ENCODE data around the gene UBXN1.
A peak's percentile ranks its signal among the peaks of the same experiment; 100 is the strongest.

The UBXN1 gene, protein sequence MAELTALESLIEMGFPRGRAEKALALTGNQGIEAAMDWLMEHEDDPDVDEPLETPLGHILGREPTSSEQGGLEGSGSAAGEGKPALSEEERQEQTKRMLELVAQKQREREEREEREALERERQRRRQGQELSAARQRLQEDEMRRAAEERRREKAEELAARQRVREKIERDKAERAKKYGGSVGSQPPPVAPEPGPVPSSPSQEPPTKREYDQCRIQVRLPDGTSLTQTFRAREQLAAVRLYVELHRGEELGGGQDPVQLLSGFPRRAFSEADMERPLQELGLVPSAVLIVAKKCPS

DNA sequence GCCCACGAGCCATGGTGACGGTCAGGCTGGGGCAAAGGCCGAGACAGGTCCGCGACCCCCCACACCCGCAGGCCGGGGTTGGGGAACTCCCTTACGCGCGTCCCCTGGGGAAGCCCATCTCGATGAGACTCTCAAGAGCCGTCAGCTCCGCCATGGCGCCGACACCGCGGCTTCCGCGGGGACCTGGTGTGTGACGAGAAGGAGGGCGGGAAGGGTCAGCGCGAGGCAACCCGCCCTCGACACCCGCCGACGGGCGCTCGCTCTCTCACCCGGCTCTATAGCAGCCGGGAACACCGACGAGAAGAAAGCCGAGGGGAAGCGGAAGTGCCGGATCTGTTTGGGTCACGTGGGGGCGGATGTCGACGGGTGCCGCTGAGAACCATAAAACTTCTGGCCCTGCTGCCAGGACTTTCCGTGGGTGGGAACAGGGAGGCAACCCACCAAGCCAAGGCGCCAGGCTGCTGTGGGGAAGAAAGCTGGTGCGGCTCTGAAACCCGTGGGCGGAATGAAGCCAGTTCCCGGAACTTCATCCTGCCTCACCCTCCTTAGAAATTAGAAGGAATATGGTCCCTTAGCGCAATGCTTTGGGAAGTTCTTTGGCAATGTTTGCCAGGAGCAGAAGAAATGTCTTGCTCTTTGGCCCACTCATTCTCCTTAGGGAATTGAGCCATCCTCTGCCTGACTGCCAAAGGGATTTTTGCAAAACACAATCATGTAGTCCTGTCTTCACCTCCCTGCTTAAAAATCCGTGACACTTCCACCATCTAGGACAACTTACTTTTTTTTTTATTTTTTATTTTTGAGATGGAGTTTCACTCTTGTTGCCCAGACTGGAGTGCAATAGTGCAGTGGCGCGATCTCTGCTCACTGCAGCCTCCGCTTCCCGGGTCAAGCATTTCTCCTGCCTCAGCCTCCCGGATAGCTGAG, at the start of gene UBXN1:
UBXN1 (minus strand) TSS at position 304 of the 927 bp plus-strand sequence; CDS start at position 154, 150 bp downstream.
- no peaks in the 10 kb centered on the region for H3K36me3 ChIP-seq (ENCODE audit: insufficient read depth, low read length)
- no peaks in the 10 kb centered on the region for H3K27me3 ChIP-seq (ENCODE audit: insufficient read depth, low read length)
- H3K4me1 ChIP-seq (ENCODE audit: control insufficient read depth, insufficient read depth, low read length, unreplicated experiment): peaks cover 19% of the 10 kb centered on the region
- peaks cover 13% of the 10 kb centered on the region for H3K79me2 ChIP-seq (ENCODE audit: control insufficient read depth, insufficient read depth, low read length, unreplicated experiment)
- H2AFZ ChIP-seq (ENCODE audit: low read length, unreplicated experiment): peak within 1 kb of the TSS; percentile 70
- peak within 1 kb of the TSS; percentile 99 for H3K4me3 ChIP-seq (ENCODE audit: low read depth, low read length)
- H3K27ac ChIP-seq (ENCODE audit: low read depth, low read length): peak within 1 kb of the TSS; percentile 83

DNA sequence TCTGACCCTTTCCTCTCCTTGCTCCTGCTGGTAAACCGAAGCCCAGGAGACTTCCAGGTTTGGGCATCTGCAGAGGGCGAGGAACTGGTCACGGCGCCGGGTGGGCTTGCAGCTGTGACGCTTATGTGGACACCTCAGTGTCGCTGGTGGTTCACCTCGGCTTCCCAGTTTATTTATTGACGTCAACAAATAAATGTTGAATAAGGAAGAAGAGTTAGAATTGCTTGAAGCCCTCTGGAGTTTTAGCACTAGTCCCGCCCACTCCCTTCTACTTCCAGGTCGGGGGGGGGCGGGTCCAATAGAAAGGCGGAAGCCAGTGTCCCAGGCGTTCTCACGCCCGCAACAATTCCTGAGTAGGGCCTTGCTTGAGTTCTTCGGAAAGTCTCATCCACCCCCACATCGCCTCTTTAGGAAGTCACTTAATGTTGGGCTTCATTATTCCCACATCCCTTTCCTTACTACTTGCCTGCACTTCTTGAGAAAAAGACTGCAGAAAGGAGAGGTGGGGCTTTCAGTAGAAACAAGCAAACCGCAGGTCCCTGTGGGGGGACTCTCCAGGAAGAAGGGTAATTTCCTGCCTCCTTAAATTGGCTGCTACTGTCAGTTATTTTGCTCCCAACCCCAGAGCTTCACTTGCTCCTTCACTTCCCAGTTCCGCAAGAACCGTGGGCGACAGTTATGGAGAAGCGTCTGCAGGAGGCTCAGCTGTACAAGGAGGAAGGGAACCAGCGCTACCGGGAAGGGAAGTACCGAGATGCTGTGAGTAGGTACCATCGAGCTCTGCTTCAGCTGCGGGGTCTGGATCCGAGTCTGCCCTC, 49.5 kb upstream of the UBXN1 start, which contains the start of gene TTC9C:
TTC9C (plus strand) TSS at position 316 of the 818 bp plus-strand sequence; CDS start at position 679, 363 bp downstream.
- peaks cover 20% of the 10 kb centered on the region for H3K4me1 ChIP-seq (ENCODE audit: control insufficient read depth, insufficient read depth, low read length, unreplicated experiment)
- H3K27ac ChIP-seq (ENCODE audit: low read depth, low read length): peak within 1 kb of the TSS; percentile 90
- H3K27me3 ChIP-seq (ENCODE audit: insufficient read depth, low read length): no peaks in the 10 kb centered on the region
- H3K36me3 ChIP-seq (ENCODE audit: insufficient read depth, low read length): peaks cover 29% of the 10 kb centered on the region
- H2AFZ ChIP-seq (ENCODE audit: low read length, unreplicated experiment): peak within 1 kb of the TSS; percentile 98
- H3K79me2 ChIP-seq (ENCODE audit: control insufficient read depth, insufficient read depth, low read length, unreplicated experiment): peaks cover 64% of the 10 kb centered on the region
- H3K4me3 ChIP-seq (ENCODE audit: low read depth, low read length): peak within 1 kb of the TSS; percentile 99

DNA sequence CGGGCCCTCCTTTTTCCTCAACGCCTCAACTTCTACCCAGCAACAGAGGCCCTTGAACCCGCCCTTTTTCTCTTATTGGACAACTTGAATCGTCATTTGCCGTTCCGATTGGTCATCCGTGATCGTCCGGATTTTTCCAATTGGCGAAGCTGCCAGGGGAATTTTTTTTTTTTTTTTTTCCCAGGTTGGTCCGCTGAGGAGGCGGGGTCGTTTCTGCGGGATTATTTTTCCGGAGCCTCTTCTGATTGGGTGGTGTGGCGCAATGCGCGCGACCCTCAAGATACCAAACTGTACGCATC, 48.9 kb upstream of the UBXN1 start:
- peak overlapping the region; percentile 98 for H2AFZ ChIP-seq (ENCODE audit: low read length, unreplicated experiment)
- peak overlapping the region; percentile 90 for H3K27ac ChIP-seq (ENCODE audit: low read depth, low read length)
- peaks cover 65% of the 10 kb centered on the region for H3K79me2 ChIP-seq (ENCODE audit: control insufficient read depth, insufficient read depth, low read length, unreplicated experiment)
- H3K36me3 ChIP-seq (ENCODE audit: insufficient read depth, low read length): peaks cover 30% of the 10 kb centered on the region
- H3K27me3 ChIP-seq (ENCODE audit: insufficient read depth, low read length): no peaks in the 10 kb centered on the region
- peaks cover 20% of the 10 kb centered on the region for H3K4me1 ChIP-seq (ENCODE audit: control insufficient read depth, insufficient read depth, low read length, unreplicated experiment)
- H3K4me3 ChIP-seq (ENCODE audit: low read depth, low read length): peak overlapping the region; percentile 99

DNA sequence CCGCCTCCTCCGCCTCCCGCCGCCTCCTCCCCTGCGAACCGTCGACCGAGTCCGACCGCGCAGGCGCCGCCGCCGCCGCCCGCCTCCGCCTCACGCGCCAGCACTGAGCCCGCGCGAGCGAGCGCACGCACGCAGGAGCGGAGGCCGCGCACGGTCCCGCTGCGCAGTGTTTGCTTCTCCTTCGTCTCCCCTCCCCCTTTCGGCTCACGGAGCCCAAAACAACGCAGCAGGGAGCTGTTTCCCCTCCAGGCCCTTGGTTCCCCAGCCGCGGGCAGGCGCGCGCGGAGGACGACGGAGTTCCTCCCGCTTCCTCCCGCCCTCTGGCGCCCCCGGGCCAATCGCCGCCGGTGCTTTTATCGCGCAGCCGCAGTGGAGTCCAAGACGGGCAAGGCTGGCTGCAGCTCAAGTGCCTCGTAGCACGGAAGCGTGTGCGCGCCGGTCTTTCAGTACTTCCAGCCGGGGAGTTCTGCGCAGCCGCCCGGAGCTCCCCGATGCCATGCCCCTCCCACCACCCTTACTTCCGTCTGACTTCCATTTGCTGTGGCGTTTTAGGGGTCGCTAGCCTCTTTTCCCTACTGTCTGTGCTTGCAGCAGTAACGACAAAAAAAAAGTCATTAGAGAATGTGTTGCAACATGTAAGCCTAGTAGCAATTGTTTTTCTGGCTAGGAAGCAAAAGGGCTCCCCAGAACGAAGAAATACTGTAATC, 48.4 kb upstream of the UBXN1 start, which contains the start of gene HNRNPUL2:
HNRNPUL2 (minus strand) TSS at position 293 of the 707 bp plus-strand sequence. CDS start 301 bp downstream, outside the sequence.
- Histone ChIP-seq H3K27ac (ENCODE audit: low read depth, low read length) (peak within 1 kb of the TSS; percentile 90), H3K27me3 (ENCODE audit: insufficient read depth, low read length) (no peaks in the 10 kb centered on the region), H3K4me3 (ENCODE audit: low read depth, low read length) (peak within 1 kb of the TSS; percentile 99), H3K4me1 (ENCODE audit: control insufficient read depth, insufficient read depth, low read length, unreplicated experiment) (peaks cover 20% of the 10 kb centered on the region), H3K79me2 (ENCODE audit: control insufficient read depth, insufficient read depth, low read length, unreplicated experiment) (peaks cover 70% of the 10 kb centered on the region), H2AFZ (ENCODE audit: low read length, unreplicated experiment) (peak within 1 kb of the TSS; percentile 98), H3K36me3 (ENCODE audit: insufficient read depth, low read length) (peaks cover 35% of the 10 kb centered on the region)

DNA sequence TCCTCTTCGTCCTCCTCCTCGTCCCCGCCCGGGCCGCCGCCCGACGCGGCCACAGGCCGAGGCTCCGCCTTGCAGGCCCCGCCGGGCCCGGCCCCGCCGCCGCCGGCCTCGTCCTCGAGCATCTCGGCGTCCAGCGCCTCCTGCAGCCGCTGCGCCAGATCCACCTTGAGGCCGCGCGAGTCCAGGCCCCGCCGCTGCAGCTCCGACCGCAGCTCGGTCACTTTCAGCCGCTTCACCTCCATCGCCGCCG, 48.0 kb upstream of the UBXN1 start:
- Histone ChIP-seq H3K27ac (ENCODE audit: low read depth, low read length) (peak overlapping the region; percentile 90), H3K36me3 (ENCODE audit: insufficient read depth, low read length) (peaks cover 40% of the 10 kb centered on the region), H3K4me3 (ENCODE audit: low read depth, low read length) (peak overlapping the region; percentile 99), H3K4me1 (ENCODE audit: control insufficient read depth, insufficient read depth, low read length, unreplicated experiment) (peaks cover 20% of the 10 kb centered on the region), H3K27me3 (ENCODE audit: insufficient read depth, low read length) (no peaks in the 10 kb centered on the region), H3K79me2 (ENCODE audit: control insufficient read depth, insufficient read depth, low read length, unreplicated experiment) (peaks cover 75% of the 10 kb centered on the region), H2AFZ (ENCODE audit: low read length, unreplicated experiment) (peak overlapping the region; percentile 19)

DNA sequence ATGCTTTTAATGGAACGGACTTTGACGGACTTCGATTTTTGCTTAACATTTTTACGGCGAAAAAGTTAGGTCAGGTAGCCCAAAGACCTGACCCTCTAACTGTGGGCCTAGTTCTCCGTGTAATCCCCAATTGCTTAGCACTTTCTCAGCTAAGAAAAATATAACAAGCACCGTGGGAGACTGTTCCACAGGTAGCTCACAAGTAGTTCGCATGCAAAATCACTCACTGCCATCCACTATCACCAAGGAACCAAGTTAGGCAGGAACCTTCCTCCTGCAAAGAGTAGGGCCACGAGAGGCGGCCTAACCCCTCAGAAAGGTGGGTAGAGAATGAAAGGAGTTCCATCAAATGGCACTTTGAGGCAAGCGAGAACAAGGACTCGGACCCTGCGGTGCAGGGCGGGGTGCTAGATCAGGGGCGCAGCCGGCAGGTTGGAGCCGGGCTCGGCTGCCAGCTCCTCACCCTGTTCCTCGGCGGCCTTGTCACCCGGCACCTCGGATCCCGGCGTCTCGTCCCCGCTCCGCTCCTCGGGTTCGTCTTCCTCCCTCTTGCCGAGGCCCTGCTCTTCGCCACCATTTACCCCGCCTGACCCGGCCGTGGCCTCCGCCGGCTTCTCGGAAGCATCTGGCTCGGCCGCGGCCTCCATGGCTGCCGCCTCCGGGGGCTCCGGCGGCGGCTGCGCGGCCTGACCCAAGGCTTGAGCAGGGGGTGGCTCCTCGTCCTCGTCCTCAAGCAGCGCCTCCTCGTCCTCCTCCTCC, 47.5 kb upstream of the UBXN1 start:
- H2AFZ ChIP-seq (ENCODE audit: low read length, unreplicated experiment): peak overlapping the region; percentile 19
- H3K36me3 ChIP-seq (ENCODE audit: insufficient read depth, low read length): peaks cover 45% of the 10 kb centered on the region
- peak overlapping the region; percentile 90 for H3K27ac ChIP-seq (ENCODE audit: low read depth, low read length)
- H3K27me3 ChIP-seq (ENCODE audit: insufficient read depth, low read length): no peaks in the 10 kb centered on the region
- H3K4me1 ChIP-seq (ENCODE audit: control insufficient read depth, insufficient read depth, low read length, unreplicated experiment): peaks cover 20% of the 10 kb centered on the region
- H3K79me2 ChIP-seq (ENCODE audit: control insufficient read depth, insufficient read depth, low read length, unreplicated experiment): peaks cover 76% of the 10 kb centered on the region
- H3K4me3 ChIP-seq (ENCODE audit: low read depth, low read length): peak overlapping the region; percentile 99

DNA sequence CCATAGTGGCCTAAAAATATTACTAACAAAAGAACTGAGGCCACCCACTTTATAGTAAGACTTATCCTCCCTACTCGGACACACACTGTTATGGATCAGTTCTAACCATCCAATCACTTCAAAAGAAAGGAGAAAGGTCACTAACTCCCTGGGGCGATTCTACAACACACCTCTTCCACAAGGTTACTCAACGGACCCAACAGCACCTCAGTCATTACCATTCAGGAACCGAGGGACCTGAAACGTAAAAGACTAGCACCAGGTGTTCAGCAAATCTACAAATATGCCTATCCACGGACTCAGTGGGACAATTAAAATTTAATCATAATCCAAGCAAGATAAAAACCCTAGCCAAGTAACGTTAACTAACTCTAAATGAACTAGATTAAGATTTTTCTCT, 46.8 kb upstream of the UBXN1 start:
- Histone ChIP-seq H3K27me3 (ENCODE audit: insufficient read depth, low read length) (no peaks in the 10 kb centered on the region), H3K27ac (ENCODE audit: low read depth, low read length) (peak overlapping the region; percentile 90), H3K4me1 (ENCODE audit: control insufficient read depth, insufficient read depth, low read length, unreplicated experiment) (peaks cover 20% of the 10 kb centered on the region), H3K79me2 (ENCODE audit: control insufficient read depth, insufficient read depth, low read length, unreplicated experiment) (peaks cover 78% of the 10 kb centered on the region), H3K36me3 (ENCODE audit: insufficient read depth, low read length) (peaks cover 51% of the 10 kb centered on the region), H3K4me3 (ENCODE audit: low read depth, low read length) (peak overlapping the region; percentile 99), H2AFZ (ENCODE audit: low read length, unreplicated experiment) (no peak overlapping the region)

DNA sequence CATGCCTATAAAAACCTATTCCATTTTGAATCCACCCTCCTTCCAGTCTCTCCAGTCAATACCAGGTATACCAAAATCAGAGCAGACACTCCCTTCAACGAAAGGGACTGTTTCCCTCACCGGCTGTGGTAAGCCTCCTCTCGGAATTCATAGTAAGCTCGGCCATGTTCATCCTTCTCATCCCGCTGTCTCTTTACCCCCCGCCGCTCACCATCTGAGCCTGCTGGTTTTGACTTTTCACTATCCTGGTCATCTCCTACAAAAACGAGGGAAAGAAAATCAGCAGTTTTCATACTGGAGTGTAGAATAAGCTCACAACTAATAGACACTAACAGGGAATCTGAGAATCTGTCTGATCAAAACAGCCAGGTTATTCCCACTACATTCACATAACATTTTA, 45.3 kb upstream of the UBXN1 start:
- Histone ChIP-seq H3K27ac (ENCODE audit: low read depth, low read length) (no peak overlapping the region), H3K36me3 (ENCODE audit: insufficient read depth, low read length) (peaks cover 61% of the 10 kb centered on the region), H3K4me1 (ENCODE audit: control insufficient read depth, insufficient read depth, low read length, unreplicated experiment) (peaks cover 17% of the 10 kb centered on the region), H3K27me3 (ENCODE audit: insufficient read depth, low read length) (no peaks in the 10 kb centered on the region), H2AFZ (ENCODE audit: low read length, unreplicated experiment) (no peak overlapping the region), H3K4me3 (ENCODE audit: low read depth, low read length) (peak overlapping the region; percentile 99), H3K79me2 (ENCODE audit: control insufficient read depth, insufficient read depth, low read length, unreplicated experiment) (peaks cover 78% of the 10 kb centered on the region)

DNA sequence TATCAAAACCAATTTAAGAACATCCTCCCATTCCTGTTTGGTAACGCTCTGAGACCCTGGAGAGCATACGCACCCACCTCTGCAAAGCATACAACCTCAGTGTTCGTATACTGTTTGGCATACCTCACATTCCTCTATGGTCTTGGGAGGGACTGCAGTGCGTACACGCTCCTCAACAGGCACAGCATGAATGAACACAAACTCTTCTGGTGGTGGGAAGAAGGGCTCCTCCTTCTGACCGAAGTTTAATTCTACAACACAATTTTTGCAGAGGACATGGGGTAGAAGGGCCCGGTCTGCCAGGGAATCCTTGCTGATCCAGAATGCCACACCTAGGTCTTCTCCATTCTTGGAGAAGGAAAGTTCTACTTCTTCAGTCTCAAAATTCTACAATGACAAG, 43.1 kb upstream of the UBXN1 start:
- Histone ChIP-seq H3K27ac (ENCODE audit: low read depth, low read length) (no peak overlapping the region), H3K79me2 (ENCODE audit: control insufficient read depth, insufficient read depth, low read length, unreplicated experiment) (peaks cover 83% of the 10 kb centered on the region), H2AFZ (ENCODE audit: low read length, unreplicated experiment) (no peak overlapping the region), H3K27me3 (ENCODE audit: insufficient read depth, low read length) (no peaks in the 10 kb centered on the region), H3K36me3 (ENCODE audit: insufficient read depth, low read length) (peaks cover 72% of the 10 kb centered on the region), H3K4me3 (ENCODE audit: low read depth, low read length) (no peak overlapping the region), H3K4me1 (ENCODE audit: control insufficient read depth, insufficient read depth, low read length, unreplicated experiment) (peaks cover 17% of the 10 kb centered on the region)

Measured in ACC112 (cell line).